HK-2 (cell line): ENCODE results near the gene ANKIB1.

Source experiments
- DNase-seq: peaks from one replicate; pipeline ENCODE4 v3.0.0-alpha.2; 2018; ENCODE audit not compliant: unreplicated experiment

The ANKIB1 gene

GRCh38 chr7:92268921-92269320 lies 23.1 kb downstream of the ANKIB1 start:
- no peak for DNase-seq

- DNase-seq: no peak
These were observed 29.6 kb downstream of the ANKIB1 start for GRCh38 chr7:92275327-92275726.

GRCh38 chr7:92276460-92276864 lies 30.7 kb downstream of the ANKIB1 start:
- no peak for DNase-seq

GRCh38 chr7:92279396-92280031 lies 33.7 kb downstream of the ANKIB1 start:
- no peak for DNase-seq

- DNase-seq: no peak
These were observed 35.3 kb downstream of the ANKIB1 start for GRCh38 chr7:92281031-92281430.

- no peak for DNase-seq
These were observed 36.5 kb downstream of the ANKIB1 start for GRCh38 chr7:92282221-92282814.

GRCh38 chr7:92282930-92283329 lies 37.2 kb downstream of the ANKIB1 start:
- DNase-seq: no peak

- DNase-seq: no peak
These were observed 43.5 kb downstream of the ANKIB1 start for GRCh38 chr7:92289321-92289720.

GRCh38 chr7:92292981-92293380 lies 47.2 kb downstream of the ANKIB1 start:
- no peak for DNase-seq

GRCh38 chr7:92293896-92294590 lies 48.3 kb downstream of the ANKIB1 start:
- DNase-seq: no peak

- no peak for DNase-seq
These were observed 49.6 kb downstream of the ANKIB1 start for GRCh38 chr7:92295391-92295790.

GRCh38 chr7:92296235-92296634 lies 50.5 kb downstream of the ANKIB1 start:
- DNase-seq: no peak

GRCh38 chr7:92296880-92297445 lies 51.2 kb downstream of the ANKIB1 start:
- no peak for DNase-seq

GRCh38 chr7:92297736-92298135 lies 52.0 kb downstream of the ANKIB1 start:
- no peak for DNase-seq

GRCh38 chr7:92303761-92304160 lies 58.0 kb downstream of the ANKIB1 start:
- no peak for DNase-seq

GRCh38 chr7:92304406-92304893 lies 58.7 kb downstream of the ANKIB1 start:
- no peak for DNase-seq

GRCh38 chr7:92306153-92306552 lies 60.4 kb downstream of the ANKIB1 start:
- no peak for DNase-seq

GRCh38 chr7:92313055-92313454 lies 67.3 kb downstream of the ANKIB1 start:
- DNase-seq: no peak

- DNase-seq: no peak
These were observed 73.5 kb downstream of the ANKIB1 start for GRCh38 chr7:92319243-92319642.

- no peak for DNase-seq
These were observed 79.4 kb downstream of the ANKIB1 start for GRCh38 chr7:92325173-92325572.

- DNase-seq: no peak
These were observed 80.1 kb downstream of the ANKIB1 start for GRCh38 chr7:92325858-92326257.

GRCh38 chr7:92330835-92331438 lies 85.2 kb downstream of the ANKIB1 start:
- DNase-seq: no peak
